NCI-H1694 treated with DMSO at 0.1 percent for 48 hours (cell line): ENCODE measurements around the gene LYZL4.

Source experiments
- DNase-seq: peaks from one replicate; lab custom pipeline; 2025; lab: John Stamatoyannopoulos, UW

Gene LYZL4

DNA sequence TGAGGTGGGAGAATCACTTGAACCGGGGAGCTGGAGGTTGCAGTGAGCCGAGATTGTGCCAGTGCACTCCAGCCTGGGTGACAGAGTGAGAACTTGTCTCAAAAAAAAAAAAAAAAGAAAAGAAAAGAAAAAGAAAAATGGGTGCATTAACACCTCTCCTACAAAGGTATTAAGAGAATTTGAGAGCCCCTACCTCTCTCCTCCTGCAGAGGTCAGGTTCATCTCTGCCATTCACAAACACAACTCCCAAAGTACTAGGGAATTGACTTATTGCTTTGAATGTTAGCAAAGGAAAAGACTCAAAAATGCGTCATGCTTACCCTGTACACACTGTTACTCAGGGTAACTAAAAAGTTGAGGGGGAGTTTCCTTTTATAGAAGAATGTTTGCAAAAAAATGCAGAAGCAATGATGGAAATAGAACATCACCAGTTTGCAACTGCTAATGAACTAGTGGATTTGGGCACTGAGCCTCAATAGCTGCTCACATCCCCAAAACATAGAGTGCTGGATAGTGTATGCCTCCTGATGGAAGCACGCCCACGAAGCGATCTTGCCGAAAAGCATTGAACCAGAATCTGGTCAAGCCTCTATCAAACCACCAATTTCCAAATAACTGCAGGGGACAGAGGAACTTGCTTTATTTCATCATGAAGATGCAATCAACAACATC lies 15.5 kb upstream of the LYZL4 start:
- DNase-seq: no peak

GRCh38 chr3:42424911-42425310 lies 14.5 kb upstream of the LYZL4 start:
- no peak for DNase-seq

GRCh38 chr3:42421818-42422796 lies 11.7 kb upstream of the LYZL4 start:
- no peak for DNase-seq

- DNase-seq: no peak
Observed at GRCh38 chr3:42419563-42419962, 9.2 kb upstream of the LYZL4 start.

DNA sequence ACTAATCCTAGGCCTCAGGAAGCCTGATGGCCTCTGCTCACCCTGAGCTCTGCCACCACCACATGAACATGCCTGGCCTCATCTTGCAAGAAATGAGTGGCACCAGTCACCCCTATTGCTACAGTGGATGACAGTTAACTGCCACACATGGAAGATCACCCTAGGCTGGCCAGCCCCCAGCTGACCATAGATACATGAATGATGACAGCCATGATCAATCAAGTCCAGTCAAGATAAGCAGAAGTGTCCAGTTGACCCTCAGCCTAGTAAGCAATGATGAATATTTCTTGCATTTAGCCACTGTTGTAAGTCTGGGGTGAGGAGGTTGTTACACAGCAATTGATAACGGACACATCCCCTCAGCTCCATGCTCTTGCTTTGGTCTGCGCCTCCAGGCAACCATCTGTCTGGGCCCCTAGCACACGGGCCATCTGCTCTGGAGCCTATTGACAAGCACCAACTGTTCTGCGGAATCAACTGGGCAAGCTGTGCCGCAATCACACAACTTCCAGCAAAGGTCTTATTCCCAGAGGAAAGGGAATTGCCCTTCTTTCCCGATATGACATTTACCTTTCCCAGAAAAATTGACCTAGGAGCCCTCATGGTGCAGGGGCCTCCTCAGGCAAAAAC lies 2.2 kb upstream of the LYZL4 start:
- DNase-seq: no peak

DNA sequence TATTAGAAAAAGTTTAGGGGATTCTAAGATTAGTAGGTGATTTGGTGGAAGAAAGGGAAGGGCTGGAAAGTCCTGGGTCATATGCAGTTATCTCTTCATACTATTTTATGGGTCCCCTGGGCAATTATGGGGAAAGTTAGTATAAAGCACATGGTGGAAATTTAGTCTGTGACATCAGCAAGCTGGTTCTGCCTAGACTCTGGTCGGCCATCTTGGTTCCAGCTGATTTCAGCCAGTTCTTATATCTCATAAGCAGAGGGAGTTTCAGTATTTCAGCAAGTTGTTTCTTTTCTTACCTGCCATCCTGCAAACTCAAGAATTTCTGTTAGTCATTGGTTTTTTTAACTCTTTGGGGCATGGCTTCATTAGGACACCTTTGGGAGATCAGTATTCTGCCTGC lies 1.0 kb upstream of the LYZL4 start:
- no peak for DNase-seq

DNA sequence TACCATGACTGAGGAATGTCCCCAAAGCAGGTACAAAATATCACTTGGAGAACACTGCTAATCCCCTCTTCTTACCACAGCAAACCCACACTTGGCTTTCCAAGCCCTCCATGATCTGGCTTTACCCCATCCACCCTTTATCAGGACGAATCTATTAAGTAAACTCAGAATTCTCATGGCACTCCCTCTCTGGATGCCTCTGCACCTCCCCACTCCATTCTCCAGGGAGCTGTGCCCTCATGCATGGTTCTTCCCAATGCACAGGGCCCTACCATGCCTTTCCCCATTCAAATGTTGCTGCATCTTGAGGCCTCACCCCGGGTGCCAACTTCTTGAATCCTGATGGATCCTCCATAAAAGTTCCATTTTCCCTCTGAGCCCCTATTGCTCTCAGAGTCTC lies 2.3 kb downstream of the LYZL4 start:
- no peak for DNase-seq

- DNase-seq: no peak
Observed at GRCh38 chr3:42406727-42407450, 3.5 kb downstream of the LYZL4 start.

DNA sequence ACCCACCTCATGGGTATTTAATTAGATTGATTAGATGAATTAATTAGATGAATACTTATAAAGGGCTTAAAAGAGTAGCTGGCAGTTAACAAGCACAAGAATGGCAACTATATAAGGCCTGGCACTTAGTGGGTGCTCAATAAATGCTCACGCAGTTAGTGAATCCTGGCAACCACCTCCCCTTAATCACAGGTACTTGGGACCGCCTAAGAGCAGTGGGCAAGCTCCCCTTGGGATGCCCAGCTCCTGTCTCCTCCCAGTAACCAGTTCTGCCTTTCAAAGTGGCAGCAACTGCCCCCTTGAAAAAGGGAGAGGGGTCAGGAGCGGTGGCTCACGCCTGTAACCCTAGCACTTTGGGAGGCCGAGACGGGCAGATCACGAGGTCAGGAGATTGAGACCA lies 4.6 kb downstream of the LYZL4 start:
- no peak for DNase-seq

DNA sequence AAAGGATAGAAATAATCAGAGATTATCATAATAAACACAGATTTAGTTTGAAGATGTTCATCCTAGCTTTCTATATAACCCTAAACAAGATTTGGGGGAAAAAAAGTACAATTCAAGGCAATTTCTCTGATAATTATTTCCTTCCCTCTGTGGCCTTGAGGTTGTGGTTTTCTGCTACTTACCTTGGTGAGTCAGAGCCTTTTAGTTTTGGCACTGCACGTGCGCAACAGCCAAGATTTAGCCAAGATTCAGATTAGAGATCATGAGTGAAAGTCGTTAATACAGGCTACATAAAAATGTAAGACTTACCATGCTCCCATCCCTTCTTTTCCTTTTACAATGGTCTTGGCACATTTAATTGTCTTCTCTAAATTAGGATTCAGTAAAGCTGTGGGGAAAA lies 6.7 kb downstream of the LYZL4 start:
- no peak for DNase-seq

DNA sequence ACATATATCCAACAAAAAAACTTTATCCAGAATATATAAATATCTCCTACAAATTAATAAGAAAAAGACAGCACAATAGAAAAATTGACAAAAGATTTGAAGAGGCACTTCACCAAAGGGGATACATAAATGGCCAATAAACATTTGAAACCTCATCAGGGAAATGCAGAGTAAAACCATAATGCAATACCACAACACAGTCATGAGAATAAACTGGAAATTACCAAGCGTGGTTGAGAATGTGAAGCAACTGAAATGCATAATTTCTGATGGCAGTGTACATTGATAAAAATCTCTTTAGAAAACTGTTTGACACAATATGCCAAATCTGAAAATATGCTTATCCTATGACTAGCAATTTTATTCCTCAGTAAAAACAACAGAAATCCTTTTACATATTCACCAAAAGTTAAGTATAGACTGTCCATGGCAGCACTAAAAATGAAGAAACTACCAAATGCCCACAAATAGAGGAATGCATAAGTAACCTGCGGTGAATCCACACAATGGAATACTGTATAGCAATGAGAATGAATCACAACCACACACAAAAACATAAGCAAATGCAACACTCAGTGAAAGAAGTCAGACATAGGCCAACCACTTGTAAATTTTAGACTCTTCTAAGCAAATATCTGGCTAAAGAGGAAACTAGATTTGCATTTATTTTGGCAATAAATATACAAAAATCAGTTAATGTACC lies 7.9 kb downstream of the LYZL4 start:
- DNase-seq: no peak

DNA sequence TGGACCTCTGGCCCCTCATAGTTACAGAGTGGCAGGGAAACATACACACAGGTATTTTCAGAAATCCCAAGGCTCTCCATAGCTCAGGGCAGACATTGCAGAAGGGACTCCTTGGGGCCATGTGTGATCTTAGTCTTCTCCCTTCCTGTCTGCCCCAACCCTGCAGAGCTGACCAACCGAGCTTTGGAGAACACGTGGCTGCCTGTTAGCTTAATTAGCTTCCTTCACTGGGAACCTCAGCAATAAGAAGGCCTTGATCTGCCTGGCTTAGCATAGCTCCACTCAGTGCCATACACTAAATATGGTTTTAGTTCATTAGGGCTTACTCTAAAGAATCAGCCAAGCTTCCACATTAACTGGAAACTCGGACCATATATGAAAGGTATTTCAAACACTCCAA lies 12.3 kb downstream of the LYZL4 start:
- DNase-seq: no peak

GRCh38 chr3:42397644-42398043 lies 12.8 kb downstream of the LYZL4 start:
- DNase-seq: no peak

- DNase-seq: no peak
Observed at GRCh38 chr3:42394579-42395288, 15.7 kb downstream of the LYZL4 start.

DNA sequence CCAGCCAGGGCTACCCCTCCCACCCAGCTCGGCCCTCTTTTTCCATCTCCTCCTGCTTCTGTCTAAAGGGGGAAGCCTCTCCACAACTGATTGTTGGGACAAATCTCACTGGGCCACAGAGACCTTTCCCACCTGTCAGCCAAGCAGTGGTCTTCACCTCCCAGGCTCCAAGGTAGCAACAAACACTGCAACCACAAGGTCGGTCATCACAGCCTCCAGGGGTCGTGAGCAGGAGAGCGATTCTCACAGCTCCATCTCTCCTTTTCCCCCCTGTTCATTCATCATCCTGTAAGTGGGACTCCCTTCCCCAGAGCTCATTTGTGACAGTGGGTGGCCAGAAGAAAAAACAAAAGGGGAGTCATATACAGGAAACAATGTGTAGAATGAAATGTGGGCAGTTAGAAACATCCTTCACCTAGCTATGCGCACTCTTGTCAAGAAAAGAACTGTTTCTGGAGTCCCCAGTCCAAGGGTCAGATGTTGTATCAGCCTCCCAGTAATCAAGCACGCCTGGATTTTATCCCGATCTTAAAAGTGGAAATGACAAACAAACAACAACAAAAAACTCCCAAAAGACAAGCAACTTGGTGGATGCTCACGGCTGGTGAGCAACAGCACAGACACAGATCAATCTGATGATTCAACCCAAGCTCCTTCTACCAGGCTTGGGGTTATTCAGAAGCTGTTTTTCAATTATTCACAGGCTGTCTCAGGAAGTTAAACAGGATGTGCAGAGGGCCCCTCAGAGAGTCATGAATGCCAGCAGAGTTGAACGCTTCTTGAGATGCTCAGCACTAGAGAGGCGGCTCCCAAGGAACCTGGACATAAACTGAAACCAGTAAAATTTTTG lies 22.4 kb downstream of the LYZL4 start:
- DNase-seq: no peak

DNA sequence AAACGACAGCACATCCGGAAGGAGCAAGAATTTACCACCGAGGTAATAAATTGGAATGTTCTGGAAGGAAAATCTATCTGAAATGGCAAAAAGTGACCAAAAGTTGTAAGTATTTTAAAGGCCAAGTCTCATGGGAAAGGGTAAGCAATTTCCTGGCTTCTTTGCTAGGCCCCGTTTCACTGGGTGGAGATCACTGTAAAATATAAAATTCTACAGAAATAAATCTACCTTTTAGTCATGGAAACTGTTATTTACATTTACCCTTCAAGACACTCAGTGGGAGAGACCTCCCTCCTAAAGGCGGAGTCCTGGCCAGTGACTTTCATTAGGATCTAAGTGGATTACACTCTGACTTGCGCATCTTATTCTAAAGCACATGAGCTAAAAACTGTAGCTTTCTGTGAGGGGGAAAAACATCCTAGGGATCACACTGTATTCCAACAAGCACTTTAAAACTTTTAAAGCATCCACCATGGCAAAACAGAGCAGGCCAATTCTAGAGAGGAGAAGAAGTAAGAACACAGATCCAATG lies 28.8 kb downstream of the LYZL4 start:
- no peak for DNase-seq

GRCh38 chr3:42377681-42378080 lies 32.7 kb downstream of the LYZL4 start:
- DNase-seq: no peak

- DNase-seq: no peak
Observed at GRCh38 chr3:42376344-42376798, 34.0 kb downstream of the LYZL4 start.

GRCh38 chr3:42375121-42375800 lies 35.1 kb downstream of the LYZL4 start:
- no peak for DNase-seq
